ENCODE data around the gene REM2.

Gene REM2

DNA sequence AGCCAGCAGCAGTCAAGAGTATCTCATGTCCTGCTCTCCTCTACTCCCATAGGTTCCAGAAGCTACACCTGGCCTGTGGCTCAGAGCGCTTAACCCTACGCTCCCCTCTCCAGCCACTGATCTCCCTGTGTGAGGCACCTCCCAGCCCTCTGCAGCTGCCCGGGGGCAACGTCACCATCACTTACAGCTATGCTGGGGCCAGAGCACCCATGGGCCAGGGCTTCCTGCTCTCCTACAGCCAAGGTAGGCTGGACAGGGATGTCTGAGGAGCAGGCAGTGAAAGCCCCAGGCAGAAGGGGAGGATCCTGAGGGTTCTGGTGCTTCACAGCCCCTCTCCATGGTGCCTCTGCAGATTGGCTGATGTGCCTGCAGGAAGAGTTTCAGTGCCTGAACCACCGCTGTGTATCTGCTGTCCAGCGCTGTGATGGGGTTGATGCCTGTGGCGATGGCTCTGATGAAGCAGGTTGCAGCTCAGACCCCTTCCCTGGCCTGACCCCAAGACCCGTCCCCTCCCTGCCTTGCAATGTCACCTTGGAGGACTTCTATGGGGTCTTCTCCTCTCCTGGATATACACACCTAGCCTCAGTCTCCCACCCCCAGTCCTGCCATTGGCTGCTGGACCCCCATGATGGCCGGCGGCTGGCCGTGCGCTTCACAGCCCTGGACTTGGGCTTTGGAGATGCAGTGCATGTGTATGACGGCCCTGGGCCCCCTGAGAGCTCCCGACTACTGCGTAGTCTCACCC lies 7.8 kb upstream of the REM2 start:
- no peak for DNase-seq

DNA sequence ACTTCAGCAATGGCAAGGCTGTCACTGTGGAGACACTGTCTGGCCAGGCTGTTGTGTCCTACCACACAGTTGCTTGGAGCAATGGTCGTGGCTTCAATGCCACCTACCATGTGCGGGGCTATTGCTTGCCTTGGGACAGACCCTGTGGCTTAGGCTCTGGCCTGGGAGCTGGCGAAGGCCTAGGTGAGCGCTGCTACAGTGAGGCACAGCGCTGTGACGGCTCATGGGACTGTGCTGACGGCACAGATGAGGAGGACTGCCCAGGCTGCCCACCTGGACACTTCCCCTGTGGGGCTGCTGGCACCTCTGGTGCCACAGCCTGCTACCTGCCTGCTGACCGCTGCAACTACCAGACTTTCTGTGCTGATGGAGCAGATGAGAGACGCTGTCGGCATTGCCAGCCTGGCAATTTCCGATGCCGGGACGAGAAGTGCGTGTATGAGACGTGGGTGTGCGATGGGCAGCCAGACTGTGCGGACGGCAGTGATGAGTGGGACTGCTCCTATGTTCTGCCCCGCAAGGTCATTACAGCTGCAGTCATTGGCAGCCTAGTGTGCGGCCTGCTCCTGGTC lies 7.2 kb upstream of the REM2 start:
- DNase-seq = no peak

DNA sequence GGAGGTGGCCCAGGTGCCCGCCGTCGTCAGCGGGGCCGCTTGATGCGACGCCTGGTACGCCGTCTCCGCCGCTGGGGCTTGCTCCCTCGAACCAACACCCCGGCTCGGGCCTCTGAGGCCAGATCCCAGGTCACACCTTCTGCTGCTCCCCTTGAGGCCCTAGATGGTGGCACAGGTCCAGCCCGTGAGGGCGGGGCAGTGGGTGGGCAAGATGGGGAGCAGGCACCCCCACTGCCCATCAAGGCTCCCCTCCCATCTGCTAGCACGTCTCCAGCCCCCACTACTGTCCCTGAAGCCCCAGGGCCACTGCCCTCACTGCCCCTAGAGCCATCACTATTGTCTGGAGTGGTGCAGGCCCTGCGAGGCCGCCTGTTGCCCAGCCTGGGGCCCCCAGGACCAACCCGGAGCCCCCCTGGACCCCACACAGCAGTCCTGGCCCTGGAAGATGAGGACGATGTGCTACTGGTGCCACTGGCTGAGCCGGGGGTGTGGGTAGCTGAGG lies 6.0 kb upstream of the REM2 start:
- DNase-seq = no peak

DNA sequence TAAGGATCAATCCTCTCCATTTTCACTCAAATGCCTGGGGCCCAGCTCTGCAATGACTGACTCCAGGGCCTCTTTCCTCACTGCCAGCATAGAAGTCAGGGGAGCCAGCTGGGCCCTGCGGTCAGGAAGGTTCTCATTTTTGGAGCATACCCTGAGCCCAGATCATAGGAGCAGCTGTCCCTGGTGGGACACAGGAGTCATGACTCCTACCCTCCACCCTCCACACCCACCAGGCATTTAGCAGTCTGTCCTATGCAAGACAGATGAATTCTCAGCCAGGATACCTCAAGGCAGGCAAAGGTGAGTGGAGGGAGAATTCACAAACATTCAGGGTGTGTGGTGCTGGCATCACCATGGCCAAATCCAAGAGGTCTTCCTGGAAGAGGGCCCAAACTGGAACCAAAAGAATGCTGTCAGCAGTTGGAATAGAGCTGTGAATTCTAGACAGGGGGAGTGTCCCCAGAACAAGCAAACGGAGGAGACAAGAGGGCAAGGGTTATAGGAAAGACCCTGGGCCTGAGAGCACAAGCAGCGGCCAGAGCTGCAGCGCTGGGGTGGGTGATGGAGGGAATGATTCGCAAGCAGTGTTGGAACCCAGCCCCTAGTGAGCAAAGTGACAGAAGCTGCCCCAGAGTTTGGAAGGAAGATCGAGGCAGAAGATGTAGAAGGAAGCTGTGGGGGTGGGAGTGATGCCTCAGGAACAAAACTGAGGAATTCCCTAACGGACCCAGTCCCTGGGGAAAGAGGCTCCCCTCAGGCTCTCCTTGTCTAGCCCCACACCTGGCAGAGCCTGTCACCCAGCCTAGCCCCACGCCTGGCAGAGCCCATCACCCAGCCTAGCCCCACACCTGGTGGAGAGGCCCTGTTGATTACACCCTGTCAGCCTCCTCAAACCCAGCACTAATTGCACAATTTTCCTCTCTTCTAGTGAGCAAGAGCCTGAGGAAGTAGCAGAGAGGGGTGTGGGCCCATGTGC lies 4.5 kb upstream of the REM2 start:
- no peak for DNase-seq

DNA sequence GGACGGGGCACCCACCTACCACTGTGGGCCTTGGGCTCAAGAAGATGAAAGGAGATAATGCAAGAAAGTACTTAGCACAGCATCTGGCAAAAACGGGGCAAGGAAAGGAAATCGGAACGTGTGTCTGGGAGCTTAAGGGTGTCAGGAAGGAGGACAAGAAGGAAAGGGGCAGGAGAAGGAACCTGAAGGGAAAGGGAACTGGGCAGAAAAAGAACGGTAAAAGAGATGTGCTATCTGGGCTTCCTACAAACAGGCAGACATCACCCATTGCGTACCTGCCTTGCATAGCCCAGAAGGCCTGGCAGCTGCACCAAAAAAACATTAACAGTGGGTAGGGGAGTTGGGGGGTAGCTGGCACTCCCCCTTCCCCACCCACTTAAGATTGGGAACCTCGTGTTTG lies 958 bp upstream of the REM2 start:
- DNase-seq = no peak

DNA sequence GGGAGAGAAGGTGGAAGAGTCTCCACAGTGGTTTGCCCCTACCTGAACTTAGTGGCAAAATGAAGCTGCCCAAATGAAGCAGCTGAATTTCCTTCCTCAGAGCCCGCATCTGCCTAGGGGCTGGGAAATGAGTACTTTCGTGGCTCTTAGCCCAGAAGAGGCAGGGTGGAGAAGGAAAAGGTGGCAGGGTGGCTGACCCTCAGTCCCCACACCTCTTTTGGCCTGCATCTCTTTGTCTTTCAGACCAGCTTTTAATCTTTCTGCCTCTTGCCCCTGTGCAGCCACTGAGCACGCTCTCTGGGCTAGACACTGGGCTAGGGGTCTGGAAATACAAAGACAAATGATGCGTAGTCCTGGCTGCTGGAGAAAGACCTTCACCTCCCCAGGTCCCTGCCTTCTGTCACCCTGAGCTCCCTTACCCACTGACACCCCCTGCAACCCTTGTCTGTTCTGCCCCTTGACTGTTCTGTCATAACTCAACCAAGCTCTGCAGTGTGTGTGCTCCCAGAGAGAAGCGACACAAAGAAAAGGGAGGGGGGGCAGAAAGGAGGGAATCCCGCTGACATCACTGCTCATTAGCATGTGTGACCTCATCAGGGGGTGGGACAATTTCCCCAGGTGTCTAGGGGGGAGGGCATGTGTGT lies 371 bp upstream of the REM2 start:
- DNase-seq = no peak

DNA sequence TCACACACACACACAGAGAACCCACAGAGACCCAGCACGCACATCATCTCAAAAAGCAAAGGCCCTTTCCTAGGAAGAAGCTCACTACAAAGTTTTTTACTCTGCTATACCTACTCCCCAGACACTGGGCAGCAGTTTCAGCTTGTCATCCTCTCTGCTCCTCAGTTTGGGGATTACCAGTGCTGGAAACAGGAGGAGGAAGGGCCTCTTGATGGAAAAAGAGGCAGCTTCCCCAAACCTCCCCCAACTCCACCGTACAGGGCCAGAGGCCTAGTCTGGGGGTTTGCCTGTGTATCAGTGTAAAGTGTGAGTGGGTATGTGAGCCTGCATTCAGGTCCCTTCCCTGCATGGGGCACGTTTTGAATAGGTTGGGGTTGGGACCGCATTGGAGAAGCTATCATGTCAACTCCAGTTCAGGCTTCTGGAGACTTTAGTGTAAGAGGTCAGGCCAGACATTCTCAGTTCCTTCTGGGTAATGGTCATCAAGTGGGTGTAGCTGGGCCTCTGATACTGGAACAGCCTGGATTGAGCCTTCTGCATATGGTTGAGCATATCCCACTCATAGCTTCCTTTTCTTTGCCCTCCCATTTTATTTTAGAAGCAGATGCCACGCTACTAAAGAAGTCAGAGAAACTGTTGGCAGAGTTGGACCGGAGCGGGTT lies 1.2 kb downstream of the REM2 start:
- DNase-seq = no peak

DNA sequence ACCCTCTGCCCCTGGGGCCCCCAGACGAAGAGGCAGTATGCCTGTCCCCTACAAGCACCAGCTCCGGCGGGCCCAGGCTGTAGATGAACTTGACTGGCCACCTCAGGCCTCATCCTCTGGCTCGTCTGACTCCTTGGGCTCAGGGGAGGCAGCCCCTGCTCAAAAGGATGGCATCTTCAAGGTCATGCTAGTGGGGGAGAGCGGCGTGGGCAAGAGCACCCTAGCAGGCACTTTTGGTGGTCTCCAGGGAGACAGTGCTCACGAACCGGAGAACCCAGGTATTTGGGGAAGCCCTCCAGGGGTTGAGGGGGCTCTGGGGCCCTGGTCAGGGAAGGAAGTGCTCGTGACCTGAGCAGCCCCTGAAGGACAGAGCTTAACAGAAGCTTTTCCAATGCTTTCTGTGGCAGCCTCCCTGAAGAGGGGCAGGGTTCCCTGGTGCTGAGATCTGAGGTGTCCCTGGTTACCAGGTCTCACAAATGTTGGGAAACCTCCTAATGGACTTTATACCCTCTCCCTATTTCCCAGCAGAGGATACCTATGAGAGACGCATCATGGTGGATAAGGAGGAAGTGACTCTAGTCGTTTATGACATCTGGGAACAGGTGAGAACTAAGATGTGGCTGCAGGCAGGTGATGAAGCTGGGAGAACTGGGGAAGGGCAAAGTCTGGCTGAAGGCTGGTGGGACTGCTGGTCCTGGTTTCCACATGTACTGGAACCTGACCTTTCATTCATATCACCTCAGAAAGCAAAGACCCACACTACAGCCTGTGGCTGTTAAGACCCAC lies 1.9 kb downstream of the REM2 start:
- DNase-seq = no peak

DNA sequence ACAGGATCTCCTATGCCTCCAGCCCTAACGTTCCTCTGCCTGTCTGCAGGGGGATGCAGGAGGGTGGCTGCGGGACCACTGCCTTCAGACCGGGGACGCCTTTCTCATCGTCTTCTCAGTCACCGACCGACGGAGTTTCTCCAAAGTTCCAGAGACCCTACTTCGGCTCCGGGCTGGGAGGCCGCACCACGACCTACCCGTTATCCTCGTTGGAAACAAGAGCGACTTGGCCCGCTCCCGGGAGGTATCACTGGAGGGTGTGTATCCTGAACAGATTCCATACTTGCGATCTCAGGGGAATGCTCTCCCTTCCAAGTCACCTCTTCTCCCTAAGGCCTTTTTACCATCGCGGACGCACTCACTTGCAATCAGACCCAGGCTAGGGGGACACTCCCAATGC lies 3.0 kb downstream of the REM2 start:
- no peak for DNase-seq

DNA sequence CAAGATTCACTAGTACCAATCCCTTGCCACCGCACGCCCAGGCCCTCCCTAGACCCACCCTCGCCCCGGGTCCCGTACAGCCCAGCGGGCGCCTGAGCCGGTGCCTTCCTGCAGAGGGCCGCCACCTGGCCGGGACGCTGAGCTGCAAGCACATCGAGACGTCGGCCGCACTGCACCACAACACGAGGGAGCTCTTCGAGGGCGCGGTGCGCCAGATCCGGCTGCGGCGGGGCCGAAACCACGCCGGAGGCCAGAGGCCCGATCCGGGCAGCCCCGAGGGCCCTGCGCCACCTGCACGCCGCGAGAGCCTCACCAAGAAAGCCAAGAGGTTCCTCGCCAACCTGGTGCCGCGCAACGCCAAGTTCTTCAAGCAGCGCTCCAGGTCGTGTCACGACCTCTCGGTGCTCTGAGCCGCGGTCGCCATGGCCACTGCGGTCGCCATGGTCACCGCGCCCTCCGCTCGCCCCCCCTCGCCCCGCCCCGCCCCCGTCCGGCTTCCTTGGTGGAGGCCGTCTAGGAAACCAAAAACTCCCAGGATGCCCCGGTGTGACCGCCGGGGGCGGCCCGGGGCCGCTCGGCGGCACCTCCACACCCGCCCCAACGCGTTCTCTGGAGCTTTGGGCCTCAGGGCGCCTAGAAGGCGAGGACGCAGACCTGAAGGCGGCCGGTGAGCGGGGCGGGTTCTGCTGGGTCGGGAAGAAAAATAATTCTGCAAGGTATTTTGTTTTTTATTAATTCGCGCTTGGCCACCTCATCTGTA lies 3.7 kb downstream of the REM2 start:
- DNase-seq = peak; percentile 79

DNA sequence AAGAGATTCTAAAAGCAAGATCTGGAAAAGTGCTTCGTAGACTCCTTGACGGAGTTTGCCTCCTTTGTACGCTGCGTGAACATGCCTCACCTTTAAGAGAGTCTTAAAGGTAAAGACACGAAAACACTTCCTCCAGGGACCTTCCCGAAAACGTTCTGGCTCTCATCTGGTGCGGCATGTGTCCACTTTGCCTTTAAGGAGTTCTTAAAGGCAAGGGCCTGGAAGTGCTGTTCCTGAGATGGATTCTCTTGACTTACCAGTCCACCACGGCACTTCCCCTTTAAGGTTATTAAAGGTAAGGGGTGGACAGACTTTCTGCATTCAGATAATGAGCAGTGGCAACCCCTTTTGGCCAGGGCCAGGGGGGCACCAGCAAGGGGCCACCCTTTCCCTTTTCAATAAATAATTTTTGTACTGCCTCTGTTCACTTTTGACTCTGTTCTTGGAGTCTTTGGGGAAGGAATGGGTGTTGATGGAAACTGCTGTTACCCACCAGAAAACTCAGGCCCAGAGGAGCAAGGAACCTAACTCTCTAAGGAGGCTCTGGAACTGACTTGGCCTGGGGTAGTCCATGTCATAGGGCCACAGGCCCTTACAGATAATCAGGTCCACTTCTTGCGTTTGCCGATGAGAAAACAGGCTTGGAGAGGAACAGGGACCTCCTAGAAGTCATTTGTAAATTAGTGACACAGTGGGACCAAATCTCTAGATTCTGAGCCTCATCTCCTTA lies 4.4 kb downstream of the REM2 start:
- peak; percentile 58 for DNase-seq

DNA sequence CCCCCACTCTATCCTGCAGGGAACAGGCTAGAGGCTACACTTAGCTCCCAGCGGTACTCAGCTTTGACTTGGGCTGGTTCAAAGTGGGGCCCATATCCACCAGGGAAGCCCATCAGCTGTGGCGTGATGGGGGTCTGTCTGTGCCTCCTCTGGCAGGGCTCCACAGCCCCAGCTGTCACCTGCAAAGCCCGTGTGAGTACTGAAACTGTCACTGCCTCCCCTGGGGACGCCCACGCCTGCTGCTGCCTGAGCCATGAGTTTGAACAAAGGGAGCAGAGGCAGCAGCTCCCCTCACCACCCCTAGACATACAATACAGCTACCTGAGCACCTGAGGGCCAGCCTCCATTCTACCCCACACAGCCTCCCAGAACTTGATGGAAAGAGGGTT lies 5.0 kb downstream of the REM2 start:
- peak; percentile 11 for DNase-seq

DNA sequence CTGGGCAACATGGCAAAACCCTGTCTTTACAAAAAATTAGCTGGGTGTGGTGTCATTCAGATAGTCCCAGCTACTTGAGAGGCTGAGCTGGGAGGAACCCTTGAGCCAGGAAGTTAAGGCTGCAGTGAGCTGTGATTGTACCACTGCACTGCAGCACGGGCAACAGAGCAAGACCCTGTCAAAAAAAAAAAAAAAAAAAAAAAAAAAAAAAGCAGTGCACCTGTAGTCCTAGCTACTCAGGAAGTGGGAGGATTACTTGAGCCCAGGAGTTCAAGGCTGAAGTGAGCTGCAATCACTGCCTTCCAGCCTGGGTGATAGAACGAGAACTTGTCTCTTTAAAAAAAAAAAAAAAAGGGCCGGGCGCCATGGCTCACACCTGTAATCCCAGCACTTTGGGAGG lies 5.6 kb downstream of the REM2 start:
- peak; percentile 14 for DNase-seq

DNA sequence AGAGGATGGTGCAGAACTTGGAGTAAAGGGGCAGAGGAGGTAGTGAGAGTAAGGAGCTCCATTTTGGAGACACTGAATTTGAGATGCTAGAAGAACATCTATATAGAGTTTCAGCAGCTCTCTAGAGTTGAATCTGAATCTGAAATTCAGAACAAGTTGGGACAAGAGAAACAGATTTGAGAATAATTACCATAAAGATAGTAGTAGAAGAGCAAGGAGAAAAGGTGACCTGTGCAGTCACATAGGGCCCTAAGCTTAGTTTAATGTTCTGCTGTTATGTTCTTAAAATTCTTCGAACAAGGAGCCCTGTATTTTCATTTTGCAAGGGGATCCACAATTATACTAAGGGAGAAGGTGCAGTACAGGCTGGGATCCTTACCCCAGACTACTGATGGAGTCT lies 7.4 kb downstream of the REM2 start:
- DNase-seq = no peak

DNA sequence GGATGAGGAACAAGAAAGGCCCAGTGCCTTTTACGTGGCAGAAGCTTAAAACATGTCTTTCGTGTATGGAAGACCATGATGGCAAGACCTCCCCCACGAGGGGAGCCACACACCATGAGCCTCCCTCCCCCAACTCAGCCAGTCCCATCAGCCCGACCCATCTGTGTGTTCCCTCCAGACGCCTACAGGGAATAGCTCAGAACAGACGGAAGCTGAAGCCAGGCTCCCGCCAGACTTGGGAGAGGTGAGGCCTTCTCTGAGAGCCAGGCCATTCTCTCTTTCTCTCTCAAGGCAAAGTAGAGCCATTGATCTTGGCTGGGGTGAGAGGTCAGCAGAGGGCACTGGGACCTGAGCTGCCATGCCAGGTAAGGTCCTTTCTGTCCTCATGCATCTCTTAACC lies 9.5 kb downstream of the REM2 start:
- DNase-seq = no peak

DNA sequence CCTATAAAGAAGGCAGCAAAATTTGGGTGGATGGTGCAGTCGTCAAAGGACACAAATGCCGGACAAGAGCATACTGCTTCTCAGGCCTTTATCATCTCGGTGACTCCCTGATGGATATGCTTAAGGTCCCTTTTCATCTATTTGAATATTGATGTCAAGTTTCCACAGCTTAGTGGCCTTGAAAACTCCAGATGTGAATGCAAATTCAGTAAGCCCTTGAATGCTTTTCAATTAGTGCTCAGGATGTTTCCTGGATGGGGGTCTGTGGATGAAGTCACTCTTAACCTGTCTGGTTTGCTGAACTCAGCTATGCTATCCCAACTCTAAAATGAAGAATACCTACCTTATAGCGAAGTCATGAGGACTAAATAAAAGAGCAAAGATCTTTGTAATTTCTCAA lies 10.7 kb downstream of the REM2 start:
- no peak for DNase-seq

DNA sequence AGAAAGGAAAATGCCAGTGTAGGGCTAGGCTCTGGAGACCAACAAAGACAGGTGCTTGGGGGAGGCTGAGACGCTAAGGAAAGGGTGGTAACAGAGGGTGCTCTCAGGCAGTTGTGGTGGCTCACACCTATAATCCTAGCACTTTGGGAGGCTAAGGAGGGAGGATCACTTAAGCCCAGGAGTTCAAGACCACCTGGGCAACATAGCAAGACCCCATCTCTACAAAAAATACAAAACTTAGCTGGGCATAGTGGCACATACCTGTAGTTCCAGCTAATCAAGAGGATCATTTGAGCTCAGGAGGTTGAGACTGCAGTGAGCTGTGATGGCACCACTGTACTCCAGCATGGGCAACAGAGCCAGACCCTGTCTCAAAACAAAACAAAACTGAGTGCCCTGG lies 12.4 kb downstream of the REM2 start:
- no peak for DNase-seq

DNA sequence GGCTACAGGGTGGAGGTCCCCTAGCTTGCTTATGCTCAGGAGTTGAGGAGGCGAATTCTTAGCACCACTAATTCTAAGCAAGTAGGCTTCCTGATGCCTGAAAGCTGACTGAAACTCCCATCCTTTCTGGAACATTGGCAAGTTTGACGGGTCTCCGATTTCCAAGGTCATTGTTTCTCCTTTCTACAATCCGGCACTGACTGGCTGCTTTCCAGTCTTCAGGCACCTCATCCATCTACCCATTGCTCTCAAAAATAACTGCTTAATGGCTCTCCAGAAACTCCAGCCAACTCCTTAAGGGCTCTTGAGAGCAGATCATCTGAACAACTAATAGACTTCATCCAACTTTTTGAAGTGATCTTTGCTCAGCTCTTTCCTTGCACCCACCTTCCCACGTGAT lies 13.3 kb downstream of the REM2 start:
- DNase-seq = no peak

DNA sequence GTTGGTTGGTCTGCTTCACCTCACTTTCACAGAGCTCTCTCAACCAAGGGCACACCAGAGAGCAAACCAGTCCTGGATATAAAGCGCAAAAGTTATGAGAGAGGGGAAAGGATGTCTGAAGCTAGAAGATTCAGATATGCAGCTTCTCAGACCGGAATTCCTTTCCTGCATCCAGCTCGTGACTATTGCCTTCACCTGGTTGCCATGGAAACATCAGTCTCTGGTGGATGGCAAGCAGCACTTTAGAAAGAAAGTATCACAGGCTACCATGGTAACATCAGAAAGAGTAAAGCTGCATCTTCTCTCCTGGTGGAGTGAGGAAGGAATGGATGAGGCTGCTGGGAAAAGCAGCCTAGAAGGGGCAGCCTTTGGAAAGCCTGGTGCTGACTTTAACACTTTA lies 13.7 kb downstream of the REM2 start:
- DNase-seq = no peak

DNA sequence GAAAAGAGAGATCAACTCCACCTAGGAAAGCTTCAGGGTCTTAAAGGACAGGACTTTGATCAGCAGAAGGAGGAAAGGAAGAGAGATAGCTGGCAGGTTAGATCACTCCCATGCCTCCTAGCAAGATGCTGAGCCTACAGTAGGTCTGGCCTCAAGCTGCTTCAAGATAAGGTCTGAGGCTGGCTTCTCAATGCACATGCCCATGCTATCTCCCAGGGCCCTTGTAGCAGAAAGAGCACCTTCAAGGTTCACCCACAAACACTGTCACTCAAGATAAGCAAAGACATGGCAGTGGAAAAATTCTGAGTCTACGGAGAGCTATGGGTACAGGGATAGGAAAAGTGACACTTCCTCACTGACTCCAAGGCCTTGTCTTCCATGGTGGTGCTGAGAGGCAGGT lies 14.3 kb downstream of the REM2 start:
- no peak for DNase-seq
